ENCODE results near the gene AMTN.
A peak's percentile ranks its signal among the peaks of the same experiment; 100 is the strongest.
"Not testable (repeated sequence)": the region's sequence is repeated elsewhere in the genome, so short reads cannot be mapped to it uniquely, and the experiment has no call there.

AMTN gene

GRCh38 chr4:70518269-70518668 is at the start of gene AMTN:
Gene AMTN, plus strand, starts transcription at chr4:70518569. Its CDS starts 209 bp downstream, at chr4:70518778.
- no peak for DNase-seq

GRCh38 chr4:70471897-70472296 is 46.5 kb upstream of the AMTN start, which contains the start of gene MUC7:
Gene MUC7, plus strand, starts transcription at chr4:70472197. Its CDS starts 1,825 bp downstream, at chr4:70474022.
- no peak for DNase-seq

- DNase-seq, result no peak
Measured at GRCh38 chr4:70473679-70474078, 44.7 kb upstream of the AMTN start.

GRCh38 chr4:70488748-70489147 is 29.6 kb upstream of the AMTN start:
- DNase-seq, result no peak

GRCh38 chr4:70496231-70496630 is 22.1 kb upstream of the AMTN start:
- DNase-seq, result no peak

- not testable (repeated sequence) for DNase-seq
Measured at GRCh38 chr4:70501838-70502237, 16.5 kb upstream of the AMTN start.

- no peak for DNase-seq
Measured at GRCh38 chr4:70504733-70505132, 13.6 kb upstream of the AMTN start.

- peak; percentile 72 for DNase-seq
Measured at GRCh38 chr4:70505151-70505748, 13.1 kb upstream of the AMTN start.

GRCh38 chr4:70508801-70509200 is 9.6 kb upstream of the AMTN start:
- DNase-seq, result no peak

- no peak for DNase-seq
Measured at GRCh38 chr4:70511365-70511764, 7.0 kb upstream of the AMTN start.

GRCh38 chr4:70515367-70516250 is 2.8 kb upstream of the AMTN start:
- no peak for DNase-seq

GRCh38 chr4:70518716-70519115 is 347 bp downstream of the AMTN start:
- DNase-seq, result no peak

- DNase-seq, result no peak
Measured at GRCh38 chr4:70522626-70523025, 4.3 kb downstream of the AMTN start.

GRCh38 chr4:70530997-70531396 is 12.6 kb downstream of the AMTN start:
- DNase-seq, result no peak

GRCh38 chr4:70531981-70532380 is 13.6 kb downstream of the AMTN start:
- no peak for DNase-seq

- DNase-seq, result no peak
Measured at GRCh38 chr4:70533211-70533610, 14.8 kb downstream of the AMTN start.

GRCh38 chr4:70533791-70534190 is 15.4 kb downstream of the AMTN start:
- DNase-seq, result no peak

- not testable (repeated sequence) for DNase-seq
Measured at GRCh38 chr4:70534886-70535285, 16.5 kb downstream of the AMTN start.

- no peak for DNase-seq
Measured at GRCh38 chr4:70538869-70539268, 20.5 kb downstream of the AMTN start.

- no peak for DNase-seq
Measured at GRCh38 chr4:70544279-70544868, 26.0 kb downstream of the AMTN start.

- no peak for DNase-seq
Measured at GRCh38 chr4:70556856-70557255, 38.5 kb downstream of the AMTN start.

GRCh38 chr4:70559211-70559830 is 41.0 kb downstream of the AMTN start:
- DNase-seq, result no peak

GRCh38 chr4:70559924-70560323 is 41.6 kb downstream of the AMTN start:
- DNase-seq, result no peak
